Measurements from ENCODE around the gene LHX4.

DNA sequence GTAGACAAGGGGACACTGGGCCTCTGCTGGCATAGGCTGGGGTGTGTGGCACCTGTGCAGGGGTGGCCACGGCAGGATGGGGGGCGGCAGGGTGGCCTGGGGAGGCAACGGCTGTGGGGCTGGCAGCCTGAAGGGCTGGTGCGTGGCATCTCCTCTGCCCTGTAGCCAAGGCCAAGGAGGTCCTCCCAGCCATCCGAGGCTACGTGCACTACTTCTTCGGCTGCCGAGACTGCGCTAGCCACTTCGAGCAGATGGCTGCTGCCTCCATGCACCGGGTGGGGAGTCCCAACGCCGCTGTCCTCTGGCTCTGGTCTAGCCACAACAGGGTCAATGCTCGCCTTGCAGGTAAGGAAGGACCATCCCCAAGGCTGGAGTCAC, 36.0 kb upstream of the LHX4 start:
- no peak for TF ChIP-seq POLR2A (IDR thresholded peaks at IDR 0.05)
- TF ChIP-seq, protein P1, sequence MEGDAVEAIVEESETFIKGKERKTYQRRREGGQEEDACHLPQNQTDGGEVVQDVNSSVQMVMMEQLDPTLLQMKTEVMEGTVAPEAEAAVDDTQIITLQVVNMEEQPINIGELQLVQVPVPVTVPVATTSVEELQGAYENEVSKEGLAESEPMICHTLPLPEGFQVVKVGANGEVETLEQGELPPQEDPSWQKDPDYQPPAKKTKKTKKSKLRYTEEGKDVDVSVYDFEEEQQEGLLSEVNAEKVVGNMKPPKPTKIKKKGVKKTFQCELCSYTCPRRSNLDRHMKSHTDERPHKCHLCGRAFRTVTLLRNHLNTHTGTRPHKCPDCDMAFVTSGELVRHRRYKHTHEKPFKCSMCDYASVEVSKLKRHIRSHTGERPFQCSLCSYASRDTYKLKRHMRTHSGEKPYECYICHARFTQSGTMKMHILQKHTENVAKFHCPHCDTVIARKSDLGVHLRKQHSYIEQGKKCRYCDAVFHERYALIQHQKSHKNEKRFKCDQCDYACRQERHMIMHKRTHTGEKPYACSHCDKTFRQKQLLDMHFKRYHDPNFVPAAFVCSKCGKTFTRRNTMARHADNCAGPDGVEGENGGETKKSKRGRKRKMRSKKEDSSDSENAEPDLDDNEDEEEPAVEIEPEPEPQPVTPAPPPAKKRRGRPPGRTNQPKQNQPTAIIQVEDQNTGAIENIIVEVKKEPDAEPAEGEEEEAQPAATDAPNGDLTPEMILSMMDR (IDR thresholded peaks at IDR 0.05) = no peak
